GM04504 (cell line): Measurements from ENCODE around the gene RASEF.

Experiments
- DNase-seq: peaks from one replicate; pipeline ENCODE4 v3.0.0-alpha.2; 2012; ENCODE audit warnings: low read depth

The RASEF gene

DNA sequence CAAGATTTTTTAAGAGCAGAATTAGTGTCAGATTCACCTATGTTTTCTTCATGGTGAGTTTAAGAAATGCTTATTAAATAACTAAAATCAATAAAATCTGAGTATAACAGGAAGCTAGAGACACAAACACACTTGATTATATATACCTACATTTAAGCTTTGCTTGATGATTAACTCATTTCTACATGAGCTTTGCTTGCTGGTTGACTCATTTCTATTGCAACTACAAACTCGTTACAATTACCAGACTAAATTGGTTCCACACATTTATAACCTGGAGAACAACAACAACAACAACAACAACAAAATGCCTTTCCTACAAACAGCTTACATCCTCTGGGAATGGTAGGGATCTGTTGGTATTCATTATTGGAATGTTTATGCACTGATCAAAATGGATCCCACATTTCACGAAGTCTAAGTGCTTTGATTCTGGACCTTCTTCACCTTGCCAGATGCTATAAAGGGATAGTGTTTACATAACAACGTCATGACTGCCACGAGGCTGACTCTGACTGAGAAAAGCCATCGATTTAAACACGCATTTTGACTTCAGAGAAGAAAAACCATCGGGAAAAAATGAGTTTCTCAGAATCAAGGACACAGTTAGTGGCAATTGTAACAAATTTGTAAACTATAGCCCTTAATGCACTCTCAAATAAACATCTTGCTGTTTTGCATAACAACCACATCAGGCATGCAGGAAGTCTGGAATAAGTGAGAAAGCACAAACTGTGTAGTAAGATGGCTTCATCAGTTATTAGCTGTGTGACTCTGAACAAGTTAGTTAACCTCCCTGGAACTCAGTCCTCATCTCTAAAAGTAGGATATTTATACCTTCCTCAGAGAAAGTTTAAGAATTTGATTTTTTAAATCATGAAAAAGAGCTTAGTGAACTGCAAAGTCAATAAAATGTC lies 49.8 kb downstream of the RASEF start:
- DNase-seq = no peak

- no peak for DNase-seq
These were observed 50.6 kb downstream of the RASEF start for GRCh38 chr9:83012168-83012921.

GRCh38 chr9:83011611-83012010 lies 51.3 kb downstream of the RASEF start:
- DNase-seq = no peak

GRCh38 chr9:83007521-83008300 lies 55.2 kb downstream of the RASEF start:
- no peak for DNase-seq

- no peak for DNase-seq
These were observed 56.6 kb downstream of the RASEF start for GRCh38 chr9:83006378-83006777.

DNA sequence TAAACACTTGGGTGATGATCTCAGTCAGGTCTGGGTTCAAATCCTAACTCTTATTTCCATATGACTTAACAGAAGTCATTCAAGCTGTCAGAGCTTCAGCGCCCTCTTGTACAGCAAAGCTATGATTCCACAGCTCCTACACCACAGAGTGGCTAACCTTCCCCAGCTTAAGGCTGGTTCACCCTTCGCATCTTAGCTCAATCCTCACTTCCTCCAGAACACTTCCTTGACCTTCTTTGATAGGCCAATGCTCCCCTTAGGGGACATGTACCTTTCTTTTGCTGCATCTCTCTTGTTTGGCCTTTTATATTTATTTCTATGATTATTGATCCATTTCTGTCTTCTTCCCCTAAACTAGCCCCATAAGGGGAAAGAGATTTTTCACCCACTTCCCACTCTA lies 57.0 kb downstream of the RASEF start:
- DNase-seq = no peak

- DNase-seq = no peak
These were observed 57.6 kb downstream of the RASEF start for GRCh38 chr9:83005361-83005760.

GRCh38 chr9:83002329-83002728 lies 60.6 kb downstream of the RASEF start:
- no peak for DNase-seq

GRCh38 chr9:83000765-83001164 lies 62.2 kb downstream of the RASEF start:
- no peak for DNase-seq

GRCh38 chr9:82998409-82998808 lies 64.5 kb downstream of the RASEF start:
- no peak for DNase-seq

GRCh38 chr9:82997476-82998140 lies 65.3 kb downstream of the RASEF start:
- DNase-seq = no peak

DNA sequence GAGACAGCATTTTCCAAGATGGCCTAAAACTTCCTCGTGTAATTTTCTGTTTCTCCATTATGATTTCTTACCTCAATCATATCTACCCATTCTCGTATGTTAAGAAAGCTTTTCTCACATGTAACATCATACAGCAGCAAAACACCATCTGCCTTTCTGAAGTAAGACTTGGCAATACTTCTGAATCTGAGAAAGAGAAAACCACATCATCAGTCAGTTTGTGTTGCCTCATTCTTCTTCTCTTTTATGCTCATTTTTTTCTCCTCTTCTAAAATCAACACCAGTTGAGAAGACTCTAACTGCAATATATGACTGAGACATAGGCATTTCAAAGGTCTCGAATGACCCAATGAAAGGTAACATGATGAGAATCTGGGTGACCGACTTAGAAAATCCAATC lies 66.0 kb downstream of the RASEF start:
- no peak for DNase-seq

DNA sequence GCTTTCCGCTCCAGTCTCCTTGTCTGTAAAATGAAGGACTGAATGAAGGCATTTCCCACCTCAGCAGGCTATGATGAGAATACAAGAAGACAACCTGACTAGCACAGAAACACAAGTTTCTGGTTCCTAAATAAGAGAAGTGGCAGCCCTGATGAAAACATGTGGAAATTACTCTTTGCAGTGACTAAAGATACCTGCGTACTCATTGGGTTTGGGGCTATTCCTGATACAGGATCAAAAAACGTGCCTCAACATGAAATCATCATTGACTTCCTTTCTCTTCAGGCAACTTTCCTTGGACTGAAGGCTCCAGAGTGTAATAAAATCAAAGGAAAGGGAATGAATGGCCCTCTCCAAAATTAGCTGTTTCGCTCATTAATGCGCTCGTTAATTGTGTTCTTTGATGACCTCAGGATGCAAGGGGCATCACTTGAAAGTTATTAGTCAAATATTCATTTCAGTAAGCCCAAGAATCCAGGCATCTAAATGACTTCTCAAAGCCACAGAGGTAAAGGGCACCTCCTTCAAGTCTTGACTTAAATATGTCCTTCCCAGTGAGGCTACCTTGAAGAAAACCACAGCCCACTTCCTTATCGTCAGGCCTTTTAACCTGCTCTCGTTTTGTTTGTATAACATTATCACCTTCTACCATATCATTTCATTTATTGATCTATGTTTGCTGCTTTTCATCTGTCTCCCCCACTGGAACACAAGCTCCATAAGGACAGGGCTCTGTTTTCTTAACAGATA lies 68.9 kb downstream of the RASEF start:
- no peak for DNase-seq

GRCh38 chr9:82991671-82992070 lies 71.3 kb downstream of the RASEF start:
- DNase-seq = no peak

DNA sequence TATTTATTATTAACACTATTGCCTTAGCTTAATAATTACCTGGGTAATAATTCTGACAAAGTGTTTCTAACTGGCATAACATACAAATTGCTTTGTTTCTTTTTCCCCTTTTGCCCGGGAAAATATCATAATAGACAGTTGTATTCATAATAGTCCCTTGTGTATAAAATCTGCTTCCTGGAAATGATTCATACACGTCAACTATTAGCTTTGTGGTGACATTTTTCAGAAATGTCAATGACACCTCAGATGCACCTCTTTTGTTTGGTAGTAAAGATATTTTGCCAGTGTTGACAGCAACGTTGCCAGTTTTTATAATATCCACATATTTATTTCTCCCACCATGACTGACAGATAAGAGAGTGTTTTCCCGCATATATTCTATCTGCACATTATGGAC lies 73.0 kb downstream of the RASEF start:
- no peak for DNase-seq

- no peak for DNase-seq
These were observed 74.5 kb downstream of the RASEF start for GRCh38 chr9:82988488-82988887.

DNA sequence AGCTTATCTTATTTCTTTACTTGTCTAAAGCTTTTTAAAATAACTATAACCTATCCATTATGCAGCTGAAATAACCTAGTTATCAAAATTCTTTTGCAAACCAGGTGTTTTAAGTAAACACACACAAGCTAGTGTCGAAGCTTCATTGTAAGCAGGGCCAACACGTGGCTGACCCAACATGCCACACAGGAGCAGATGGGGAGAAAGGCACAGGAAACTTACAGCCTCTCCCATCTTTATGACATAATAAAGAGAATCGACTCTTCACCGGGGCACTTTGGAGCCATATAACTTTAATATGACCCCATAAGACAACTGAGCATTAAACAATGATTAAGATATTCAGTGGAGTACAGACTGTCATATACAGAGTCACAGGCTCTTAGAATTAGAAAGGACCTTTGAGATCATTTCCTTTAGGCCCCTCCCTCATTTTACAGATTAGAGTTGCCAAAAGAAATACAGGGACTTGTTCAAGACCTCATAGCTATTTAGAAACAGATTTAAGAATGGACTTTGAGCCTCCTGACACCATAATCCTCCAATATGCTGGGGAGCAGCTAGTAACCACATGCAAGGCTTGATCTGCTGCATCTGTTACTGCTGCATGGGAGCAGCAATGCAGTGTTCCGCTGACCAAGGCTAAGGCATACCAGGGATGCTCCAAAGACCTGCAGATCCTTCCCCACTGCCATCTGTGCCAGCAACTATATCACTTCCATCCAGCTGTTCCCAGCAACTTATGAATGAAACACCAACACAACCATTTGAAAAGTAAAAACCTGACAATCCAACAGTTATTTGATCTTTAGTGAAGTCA lies 75.4 kb downstream of the RASEF start:
- DNase-seq = no peak

DNA sequence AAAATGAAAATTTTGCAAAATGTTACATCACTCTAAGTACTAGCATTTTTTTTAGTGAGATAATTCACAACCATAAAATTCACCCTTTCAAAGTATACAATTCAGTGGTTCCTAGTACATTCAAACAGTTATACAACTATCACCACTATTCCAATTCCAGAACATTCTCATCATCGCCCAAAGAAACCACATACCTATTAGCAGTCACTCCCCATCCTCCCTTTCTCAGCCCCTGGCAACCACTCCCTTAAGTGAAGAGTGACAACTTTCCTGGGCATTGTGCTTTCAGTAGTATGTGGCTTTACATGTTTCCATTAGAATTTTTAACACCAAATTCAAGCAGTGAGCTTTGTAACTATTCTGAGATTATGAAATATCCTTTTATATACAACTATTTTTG lies 81.4 kb downstream of the RASEF start:
- no peak for DNase-seq

DNA sequence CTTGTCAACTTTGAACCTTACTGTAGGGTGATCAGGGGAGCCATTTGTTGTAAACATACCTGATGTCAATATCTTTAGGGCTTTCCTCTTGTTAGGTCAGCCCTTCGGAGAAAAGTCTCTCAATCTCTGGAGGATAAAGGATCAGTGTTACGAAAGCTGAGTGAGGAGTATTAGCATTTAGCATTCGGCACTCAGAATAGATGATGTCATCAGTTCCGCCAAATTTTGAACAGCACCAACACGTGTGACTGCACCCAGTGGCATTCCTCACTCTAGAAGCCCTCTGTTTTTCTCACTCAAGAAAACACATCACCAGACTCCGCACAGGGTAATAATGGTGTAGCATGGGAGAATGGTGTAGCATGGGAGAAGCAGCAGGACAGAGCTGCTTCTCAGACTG lies 87.8 kb downstream of the RASEF start:
- no peak for DNase-seq

GRCh38 chr9:82972446-82972845 lies 90.5 kb downstream of the RASEF start:
- no peak for DNase-seq
